Nucleus accumbens (tissue), 56 donors: ENCODE results near the gene SOX8.
"Not testable (repeated sequence)": the region's sequence is repeated elsewhere in the genome, so short reads cannot be mapped to it uniquely, and the experiment has no call there.

Experiments
- DNase-seq, 56 donors: peaks; one replicate each; lab custom pipeline; 2025; lab: John Stamatoyannopoulos, UW

The SOX8 gene

DNA sequence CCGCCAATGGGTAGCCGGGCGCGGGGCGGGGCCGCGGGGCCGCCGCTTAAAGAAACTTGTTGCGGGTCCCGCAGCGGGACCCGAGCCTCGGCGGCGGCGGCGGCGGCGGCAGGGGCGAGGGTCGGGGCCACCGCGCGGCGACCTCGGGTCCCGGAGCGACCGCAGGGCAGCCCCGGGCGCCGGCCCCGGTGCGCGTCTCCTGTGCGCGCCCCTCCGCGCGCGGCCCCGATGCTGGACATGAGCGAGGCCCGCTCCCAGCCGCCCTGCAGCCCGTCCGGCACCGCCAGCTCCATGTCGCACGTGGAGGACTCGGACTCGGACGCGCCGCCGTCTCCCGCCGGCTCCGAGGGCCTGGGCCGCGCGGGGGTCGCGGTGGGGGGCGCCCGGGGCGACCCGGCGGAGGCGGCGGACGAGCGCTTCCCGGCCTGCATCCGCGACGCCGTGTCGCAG is at the start of gene SOX8:
Gene SOX8 (plus strand): TSS at position 76 of the 450 bp plus-strand sequence. CDS start 153 bp downstream, at position 229.
- DNase-seq, result peak in 1 of 56 donors; percentile 53

DNA sequence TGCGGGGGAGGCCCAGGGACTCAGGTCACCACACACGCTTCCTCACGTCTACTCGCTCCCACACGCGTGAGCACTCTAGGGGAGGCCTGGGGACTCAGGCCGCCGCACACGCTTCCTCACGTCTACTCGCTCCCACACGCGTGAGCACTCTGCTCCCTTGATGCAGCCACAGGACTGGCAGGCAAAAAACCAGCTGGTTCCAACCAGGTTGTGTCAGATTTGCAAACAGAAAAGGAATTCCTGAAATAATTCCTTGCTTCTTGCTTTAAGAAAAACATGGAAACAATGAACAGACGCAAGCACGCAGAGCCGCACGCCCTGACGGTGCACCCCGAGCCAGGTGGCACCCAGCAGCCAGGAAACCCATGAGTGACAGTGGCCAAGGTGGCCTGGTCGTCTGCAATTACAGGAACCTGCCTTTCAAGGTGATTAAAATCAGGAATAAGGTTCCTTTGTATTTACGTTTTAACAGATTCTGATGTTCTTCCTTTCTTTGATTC is 48.7 kb upstream of the SOX8 start:
- DNase-seq, result no peak

DNA sequence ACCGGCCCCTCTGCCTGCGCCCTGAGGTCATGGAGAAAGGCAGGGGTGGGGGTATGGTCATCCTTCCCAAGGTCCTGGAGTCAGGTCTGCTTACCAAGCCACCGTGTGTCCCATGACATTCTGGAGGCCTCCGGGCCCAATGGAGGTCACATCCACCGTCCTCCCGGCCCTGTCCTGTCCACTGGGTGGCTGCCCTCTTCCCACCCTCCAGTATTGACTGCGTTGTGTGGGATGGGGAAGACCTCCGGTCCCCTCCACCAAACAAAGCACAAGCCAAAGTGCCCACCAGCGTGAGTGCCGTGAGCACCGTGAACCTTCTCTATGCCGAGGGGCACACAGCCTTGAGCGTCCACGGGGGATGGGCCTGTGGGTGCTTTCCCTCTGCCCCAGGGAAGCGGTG is 48.0 kb upstream of the SOX8 start:
- DNase-seq, result no peak

DNA sequence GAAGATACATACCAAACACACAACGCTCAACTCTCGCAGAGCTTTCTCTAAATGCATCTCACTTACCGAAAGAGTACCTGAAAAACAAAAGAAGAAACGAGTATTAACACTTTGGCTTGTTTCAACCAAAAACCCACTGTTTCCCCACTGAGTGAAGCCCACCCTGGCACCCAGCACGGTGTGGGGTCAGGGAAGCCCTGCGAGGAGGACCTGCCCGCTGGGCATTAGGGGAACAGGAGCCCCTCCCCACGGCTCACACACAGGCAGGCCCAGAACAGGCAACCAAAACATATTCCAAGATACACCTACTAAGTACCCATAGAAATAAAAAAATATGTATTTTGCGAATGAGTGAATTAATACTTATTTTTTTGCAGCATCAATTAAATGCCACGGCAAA is 47.4 kb upstream of the SOX8 start:
- no peak for DNase-seq

DNA sequence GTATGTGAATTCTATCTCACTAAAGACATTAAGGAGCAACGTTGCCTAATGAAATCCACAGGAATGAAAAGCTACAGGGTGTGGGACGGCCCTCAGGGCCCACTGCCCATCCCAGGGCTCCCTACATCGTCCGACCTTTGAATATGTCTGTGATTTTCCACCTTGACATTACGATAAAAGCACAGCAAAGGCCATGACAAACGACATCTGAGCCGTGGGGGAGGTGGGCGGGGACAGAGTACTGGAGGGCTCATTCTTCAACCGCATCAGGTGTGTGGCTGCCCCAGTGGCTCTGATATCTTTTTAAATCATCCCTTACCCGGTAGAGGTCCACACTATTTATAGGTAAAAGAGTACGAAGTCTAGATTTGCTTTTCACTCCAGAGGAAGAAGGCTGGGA is 45.9 kb upstream of the SOX8 start:
- no peak for DNase-seq

DNA sequence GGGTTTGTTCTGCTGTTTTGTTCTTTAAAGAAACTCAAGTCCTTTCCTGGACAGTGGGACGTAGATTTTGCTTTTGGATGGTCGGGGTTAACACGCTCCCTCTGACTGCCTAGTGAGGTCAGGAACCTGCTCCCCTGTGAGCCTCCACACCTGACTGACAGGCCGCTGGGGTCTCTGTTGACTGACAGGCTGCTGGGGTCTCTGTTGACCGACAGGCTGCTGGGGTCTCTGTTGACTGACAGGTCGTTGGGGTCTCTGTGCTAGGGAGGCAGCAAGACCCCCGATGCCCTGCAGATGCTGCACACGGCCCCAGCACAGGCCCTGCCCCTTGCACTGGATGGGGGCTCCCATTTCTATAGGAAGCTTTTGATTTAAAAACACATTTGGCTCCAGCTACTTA is 44.3 kb upstream of the SOX8 start:
- no peak for DNase-seq

DNA sequence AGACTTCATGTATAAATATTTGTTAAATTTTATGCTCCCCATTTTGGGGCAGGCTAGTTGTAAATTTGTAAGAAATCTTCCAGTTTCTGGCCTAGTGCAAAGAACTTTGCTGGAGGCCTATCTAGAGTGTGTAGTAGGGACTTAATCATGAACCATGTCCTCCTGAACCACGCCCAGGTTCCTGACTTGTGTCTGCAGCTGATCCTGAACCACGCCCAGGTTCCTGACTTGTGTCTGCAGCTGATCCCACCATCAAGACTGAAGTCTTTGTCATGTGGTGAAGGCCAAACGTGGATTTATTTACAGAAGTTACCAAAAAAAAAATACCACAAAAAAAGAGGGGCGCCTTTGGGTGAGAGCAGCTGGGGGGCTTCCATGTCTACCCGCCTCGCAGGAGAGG is 43.8 kb upstream of the SOX8 start:
- no peak for DNase-seq

DNA sequence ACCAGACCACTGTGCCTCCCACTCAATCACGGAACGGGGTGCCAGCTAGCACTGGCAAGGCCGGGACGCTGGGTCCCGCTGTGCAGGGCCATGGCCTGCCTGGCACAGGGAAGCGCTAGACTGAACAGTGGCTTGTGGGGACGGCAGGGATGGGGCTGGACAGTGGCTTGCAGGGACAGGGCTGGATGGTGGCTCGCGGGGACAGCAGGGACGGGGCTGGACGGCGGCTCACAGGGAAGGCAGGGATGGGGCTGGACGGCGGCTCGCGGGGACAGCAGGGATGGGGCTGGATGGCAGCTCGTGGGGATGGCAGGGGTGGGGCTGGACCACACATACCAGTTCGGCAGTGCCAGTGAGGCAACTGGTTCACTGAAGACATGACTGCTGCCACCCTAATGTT is 43.4 kb upstream of the SOX8 start:
- peak in 11 of 56 donors; percentile 9 to 74 (median 39) for DNase-seq

DNA sequence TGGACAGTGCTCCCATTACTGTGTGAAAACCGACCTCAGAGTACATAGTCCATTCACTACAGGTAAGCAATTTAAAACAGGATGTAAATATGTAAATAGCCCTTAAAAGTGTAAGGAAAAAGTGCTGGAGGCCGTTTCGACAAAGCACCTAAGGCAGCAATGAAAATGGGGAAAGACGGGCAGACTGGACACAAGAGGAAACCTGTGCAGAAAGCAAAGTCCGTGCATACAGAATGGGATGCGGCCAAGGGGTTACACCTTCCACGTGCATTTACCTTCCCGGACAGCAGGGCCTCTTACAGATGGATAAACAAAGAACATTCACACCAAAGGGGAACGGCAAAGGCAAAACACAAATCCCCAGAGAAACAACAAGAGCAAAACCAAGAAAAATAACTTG is 42.8 kb upstream of the SOX8 start:
- DNase-seq, result no peak

DNA sequence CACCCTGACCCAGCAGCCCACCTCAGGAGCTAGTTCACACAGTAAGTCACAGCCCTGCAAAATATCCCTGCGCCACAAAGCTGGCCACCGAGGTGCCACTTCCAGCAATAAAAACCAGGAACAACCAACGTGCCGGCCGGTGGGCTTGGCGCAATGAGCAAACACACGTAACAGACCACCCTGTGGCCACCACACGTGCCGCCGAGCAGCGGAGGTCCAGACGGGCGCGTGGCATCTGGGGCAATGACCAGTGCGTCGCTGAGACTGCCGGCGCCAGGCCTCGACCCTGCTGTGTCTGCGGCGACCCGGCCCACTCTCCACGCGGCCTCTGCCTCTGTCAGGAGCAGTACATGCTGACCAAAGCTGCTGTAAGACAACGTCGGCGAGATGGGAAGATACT is 42.3 kb upstream of the SOX8 start:
- DNase-seq, result no peak

DNA sequence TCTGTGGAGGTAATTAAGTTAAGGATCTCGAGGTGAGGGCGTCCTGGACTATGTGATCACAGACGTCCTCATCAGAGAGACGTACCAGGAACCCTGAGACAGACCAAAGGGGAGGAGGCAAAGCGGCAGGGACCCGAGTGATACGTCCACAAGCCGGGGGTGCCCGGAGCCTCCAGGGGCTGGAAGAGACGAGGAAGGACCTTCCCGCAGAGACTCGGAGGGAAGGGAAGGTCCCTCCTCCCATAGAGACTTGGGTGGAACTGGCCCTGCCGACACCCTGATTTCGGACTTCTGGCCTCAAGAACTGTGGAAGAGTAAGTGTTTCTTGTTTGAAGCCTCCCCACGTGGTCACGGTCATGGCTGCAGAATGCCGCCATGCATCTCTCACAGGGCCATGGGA is 41.6 kb upstream of the SOX8 start:
- DNase-seq, result no peak

DNA sequence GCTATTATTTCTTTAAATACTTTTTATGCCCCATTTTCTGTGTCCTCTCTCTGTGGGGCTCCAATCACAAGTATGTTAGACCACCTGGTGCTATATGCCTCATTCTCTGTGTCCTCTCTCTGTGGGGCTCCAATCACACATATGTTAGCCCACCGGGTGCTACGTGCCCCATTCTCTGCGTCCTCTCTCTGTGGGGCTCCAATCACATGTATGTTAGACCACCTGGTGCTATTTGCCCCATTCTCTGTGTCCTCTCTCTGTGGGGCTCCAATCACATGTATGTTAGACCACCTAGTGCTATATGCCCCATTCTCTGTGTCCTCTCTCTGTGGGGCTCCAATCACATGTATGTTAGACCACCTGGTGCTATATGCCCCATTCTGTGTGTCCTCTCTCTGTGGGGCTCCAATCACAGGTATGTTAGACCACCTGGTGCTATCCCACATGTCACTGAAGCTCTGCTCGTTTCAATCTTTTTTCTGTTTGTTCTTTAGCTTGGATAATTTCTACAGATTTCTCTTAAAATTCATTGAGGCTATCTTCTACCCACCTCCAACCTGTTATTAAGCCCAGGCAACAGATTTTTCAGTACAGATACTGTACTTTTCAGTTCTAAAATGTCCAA is 39.0 kb upstream of the SOX8 start:
- DNase-seq, result no peak

DNA sequence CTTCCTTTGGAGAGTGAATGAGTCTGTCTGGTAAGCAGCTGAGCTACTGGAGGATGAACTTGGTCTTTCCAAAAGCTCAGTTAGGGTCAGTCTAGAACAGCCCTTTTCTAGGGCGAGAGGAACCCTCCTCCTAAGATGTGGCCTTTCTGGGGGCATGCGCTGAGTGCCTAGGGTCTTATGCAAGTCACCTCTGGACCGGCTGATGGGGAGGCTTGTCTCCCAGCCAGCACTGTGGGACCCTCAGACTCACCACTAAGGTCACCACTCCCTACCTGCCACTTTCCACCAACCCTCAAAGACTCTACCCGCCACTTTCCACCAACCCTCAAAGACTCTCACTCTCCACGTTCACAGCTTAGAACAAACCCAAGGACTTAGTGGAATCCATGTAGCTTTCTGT is 37.6 kb upstream of the SOX8 start:
- no peak for DNase-seq

DNA sequence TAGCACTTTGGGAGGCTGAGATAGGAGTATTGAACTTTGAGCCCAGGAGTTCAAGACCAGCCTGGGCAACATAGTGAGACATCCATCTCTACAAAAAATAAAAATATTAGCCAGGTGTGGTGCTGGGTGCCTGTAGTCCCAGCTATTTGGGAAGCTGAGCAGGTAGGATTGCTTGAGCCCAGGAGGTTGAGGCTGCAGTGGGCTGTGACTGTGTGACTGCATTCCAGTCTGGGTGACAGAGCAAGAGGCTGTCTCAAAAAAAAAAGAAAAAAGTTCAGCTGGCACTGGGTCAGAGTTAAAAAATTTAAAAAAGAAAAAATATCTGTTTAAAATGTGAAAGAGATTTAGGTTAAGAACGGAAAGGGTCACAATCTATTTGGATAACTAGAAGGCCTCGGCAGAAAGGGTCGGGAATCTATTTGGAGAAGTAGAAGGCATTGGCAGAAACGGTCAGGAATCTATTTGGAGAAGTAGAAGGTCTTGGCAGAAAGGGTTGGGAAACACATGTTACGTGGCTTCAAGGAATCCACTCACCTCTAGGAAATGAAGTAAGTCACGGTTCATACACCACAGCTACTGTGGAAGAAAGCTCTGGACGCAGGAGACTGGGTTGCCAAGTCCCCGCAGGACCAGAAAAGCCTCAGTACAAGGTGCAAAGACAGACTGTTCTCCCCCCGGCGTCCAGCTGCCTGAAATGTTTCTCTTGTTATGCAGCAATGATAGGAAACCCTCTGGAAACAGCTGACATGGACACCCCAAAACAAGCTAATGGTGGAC is 36.1 kb upstream of the SOX8 start:
- no peak for DNase-seq

DNA sequence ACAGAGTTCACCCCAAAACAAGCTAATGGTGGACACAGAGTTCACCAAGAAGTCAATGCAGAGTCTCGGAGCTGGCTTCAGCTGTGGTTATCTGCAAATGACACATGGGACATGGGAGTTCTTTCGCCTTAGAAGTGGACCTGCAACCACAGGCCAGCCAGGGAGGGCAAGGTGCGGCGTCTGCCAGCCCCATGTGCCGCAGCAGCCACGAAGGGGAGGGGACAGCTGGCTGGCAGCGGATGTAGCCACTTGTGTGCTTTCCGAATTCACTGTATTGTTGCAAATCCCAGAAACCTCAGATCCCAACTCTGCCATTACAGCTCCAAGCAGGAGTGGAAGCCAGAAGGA is 35.5 kb upstream of the SOX8 start:
- no peak for DNase-seq

DNA sequence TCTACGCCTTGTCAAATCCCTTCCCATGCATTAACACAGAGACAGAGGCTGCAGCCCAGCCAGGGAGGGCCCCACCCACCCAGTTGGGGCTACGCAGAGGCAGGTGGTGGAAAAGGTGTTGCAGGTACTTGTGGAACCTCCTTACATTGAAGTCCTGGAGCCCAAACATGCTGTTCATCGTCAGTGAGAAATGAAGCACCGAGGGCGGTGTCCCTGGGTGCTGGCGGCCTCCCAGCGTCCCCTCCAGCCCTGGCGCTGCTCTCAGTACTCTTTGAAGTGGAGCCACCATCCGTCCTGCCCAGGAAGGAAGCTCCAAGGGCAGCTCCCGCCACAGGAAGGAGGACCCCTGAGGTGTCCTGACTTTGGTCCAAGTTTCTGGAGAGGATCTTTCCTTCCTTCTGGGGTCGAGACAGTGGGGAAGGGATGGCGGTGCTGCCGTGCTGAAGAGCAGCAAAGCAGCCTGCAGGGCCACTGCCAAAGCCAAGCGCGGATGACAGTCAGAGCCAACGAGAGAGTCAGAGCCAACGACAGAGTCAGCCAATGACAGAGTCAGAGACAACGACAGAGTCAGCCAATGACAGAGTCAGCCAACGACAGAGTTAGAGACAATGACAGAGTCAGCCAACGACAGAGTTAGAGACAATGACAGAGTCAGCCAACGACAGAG is 34.2 kb upstream of the SOX8 start:
- peak in 1 of 56 donors; percentile 74 for DNase-seq

DNA sequence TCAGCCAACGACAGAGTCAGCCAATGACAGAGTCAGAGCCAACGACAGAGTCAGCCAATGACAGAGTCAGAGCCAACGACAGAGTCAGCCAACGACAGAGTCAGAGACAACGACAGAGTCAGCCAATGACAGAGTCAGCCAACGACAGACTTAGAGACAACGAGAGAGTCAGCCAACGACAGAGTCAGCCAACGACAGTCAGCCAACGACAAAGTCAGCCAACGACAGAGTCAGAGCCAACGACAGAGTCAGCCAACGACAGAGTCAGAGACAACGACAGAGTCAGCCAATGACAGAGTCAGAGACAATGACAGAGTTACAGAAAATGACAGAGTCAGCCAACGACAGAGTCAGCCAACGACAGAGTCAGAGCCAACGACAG is 33.7 kb upstream of the SOX8 start:
- DNase-seq, result peak in 1 of 56 donors; percentile 74

DNA sequence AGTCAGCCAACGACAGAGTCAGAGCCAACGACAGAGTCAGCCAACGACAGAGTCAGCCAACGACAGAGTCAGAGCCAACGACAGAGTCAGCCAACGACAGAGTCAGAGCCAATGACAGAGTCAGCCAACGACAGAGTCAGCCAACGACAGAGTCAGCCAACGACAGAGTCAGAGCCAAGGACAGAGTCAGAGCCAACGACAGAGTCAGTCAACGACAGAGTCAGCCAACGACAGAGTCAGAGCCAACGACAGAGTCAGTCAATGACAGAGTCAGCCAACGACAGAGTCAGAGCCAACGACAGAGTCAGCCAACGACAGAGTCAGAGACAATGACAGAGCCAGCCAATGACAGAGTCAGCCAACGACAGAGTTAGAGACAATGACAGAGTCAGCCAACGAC is 32.8 kb upstream of the SOX8 start:
- DNase-seq, result not testable (repeated sequence)

DNA sequence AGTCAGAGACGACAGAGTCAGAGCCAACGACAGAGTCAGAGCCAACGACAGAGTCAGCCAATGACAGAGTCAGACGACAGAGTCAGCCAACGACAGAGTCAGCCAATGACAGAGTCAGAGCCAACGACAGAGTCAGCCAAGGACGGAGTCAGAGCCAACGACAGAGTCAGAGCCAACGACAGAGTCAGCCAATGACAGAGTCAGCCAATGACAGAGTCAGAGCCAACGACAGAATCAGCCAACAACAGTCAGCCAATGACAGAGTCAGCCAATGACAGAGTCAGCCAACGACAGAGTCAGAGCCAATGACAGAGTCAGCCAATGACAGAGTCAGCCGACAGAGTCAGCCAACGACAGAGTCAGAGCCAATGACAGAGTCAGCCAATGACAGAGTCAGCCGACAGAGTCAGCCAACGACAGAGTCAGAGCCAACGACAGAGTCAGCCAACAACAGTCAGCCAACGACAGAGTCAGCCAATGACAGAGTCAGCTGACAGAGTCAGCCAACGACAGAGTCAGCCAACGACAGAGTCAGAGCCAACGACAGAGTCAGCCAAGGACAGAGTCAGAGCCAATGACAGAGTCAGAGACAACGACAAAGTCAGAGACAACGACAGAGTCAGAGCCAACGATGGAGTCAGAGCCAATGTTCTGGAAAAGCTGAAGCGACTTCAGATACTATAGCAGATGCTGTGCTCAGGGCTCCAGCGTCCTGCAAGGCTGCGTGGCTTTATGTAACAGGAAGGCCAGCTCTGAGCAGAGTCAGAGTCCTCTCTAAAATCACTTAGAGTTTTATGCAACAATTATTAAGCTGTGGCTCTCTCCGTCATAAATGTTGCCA is 30.6 kb upstream of the SOX8 start:
- peak in 1 of 56 donors; percentile 91 for DNase-seq

DNA sequence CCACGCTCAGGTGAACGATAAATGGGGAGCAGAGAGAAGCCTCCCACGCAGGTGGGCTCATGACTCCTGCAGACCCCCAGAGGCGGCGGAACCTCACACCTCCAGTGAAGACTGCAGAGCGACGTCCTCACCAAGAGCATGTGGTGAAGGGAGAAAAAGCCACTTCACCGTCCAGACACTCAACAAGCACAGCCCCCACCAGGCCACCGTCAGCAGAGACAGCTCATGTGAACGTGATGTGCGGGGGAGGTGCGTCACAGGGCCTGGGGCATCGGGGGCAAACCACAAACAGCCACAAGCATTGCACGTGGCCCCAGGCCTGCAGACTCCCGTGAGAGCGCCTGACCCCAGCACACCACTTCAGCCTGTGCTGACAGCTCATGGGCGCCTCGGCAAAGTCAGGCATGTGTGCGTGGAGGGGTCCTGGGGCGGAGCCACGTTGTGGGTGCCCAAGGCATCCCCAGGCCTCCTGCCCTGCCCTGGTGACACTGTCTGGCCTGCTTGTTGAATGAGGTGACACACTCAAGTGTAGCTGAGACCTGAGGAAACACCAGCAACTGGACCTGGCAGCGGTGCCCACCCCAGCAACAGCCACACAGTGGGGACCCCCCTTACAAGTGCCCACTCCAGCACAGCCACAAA is 29.8 kb upstream of the SOX8 start:
- no peak for DNase-seq
